Stomach (tissue), 4 donors: Measurements from ENCODE around the gene FGGY.

Experiments
- CTCF ChIP-seq, 7 experiments: fragments of 450-650 bp in 4 of 7; fragments of 200-600 bp in 3 of 7; sonication (generic) in 3 of 7; IDR thresholded peaks; one replicate each; pipeline ENCODE4 v1.5.1; 2016 to 2019; ENCODE audit warnings: antibody characterized with exemption in 7 of 7, control low read depth in 2 of 7, mild to moderate bottlenecking in 1 of 7
- EP300 ChIP-seq: sonication (generic); formaldehyde crosslinking; IDR thresholded peaks from one replicate; pipeline ENCODE4 v1.6.1; 2017; ENCODE audit warnings: antibody characterized with exemption
- POLR2AphosphoS5 ChIP-seq, 3 donors: sonication (generic); formaldehyde crosslinking; IDR thresholded peaks; one replicate each; pipeline ENCODE4 v1.6.1; 2016; ENCODE audit warnings: antibody characterized with exemption in 3 of 3

- no peak for TF ChIP-seq CTCF (IDR thresholded peaks at IDR 0.05)
- TF ChIP-seq EP300, result no peak
- no peak for TF ChIP-seq POLR2AphosphoS5 (IDR thresholded peaks at IDR 0.05)
Measured at GRCh38 chr1:59397139-59397858, 100.4 kb downstream of the FGGY start.
